CD4-positive, alpha-beta T cell treated with Interleukin-10 for 1 hour (primary cell): Measurements from ENCODE around the gene SLC25A51.
A peak's percentile ranks its signal among the peaks of the same experiment; 100 is the strongest.
"Not testable (repeated sequence)": the region's sequence is repeated elsewhere in the genome, so short reads cannot be mapped to it uniquely, and the experiment has no call there.

Source experiments
- DNase-seq: peaks from one replicate; pipeline ENCODE4 v3.0.0-alpha.2; 2020

The SLC25A51 gene

GRCh38 chr9:37919246-37919955, 15.5 kb upstream of the SLC25A51 start:
- DNase-seq = no peak

- no peak for DNase-seq
These were observed 14.8 kb upstream of the SLC25A51 start for GRCh38 chr9:37918665-37919170.

- DNase-seq = no peak
These were observed 14.1 kb upstream of the SLC25A51 start for GRCh38 chr9:37917801-37918664.

- no peak for DNase-seq
These were observed 13.4 kb upstream of the SLC25A51 start for GRCh38 chr9:37917313-37917731.

GRCh38 chr9:37916471-37917312, 12.8 kb upstream of the SLC25A51 start:
- no peak for DNase-seq

- DNase-seq = no peak
These were observed 12.1 kb upstream of the SLC25A51 start for GRCh38 chr9:37915911-37916470.

GRCh38 chr9:37914701-37915358, 10.9 kb upstream of the SLC25A51 start:
- DNase-seq = no peak

GRCh38 chr9:37914154-37914551, 10.2 kb upstream of the SLC25A51 start:
- no peak for DNase-seq

GRCh38 chr9:37913480-37914153, 9.7 kb upstream of the SLC25A51 start:
- DNase-seq = peak; percentile 83

GRCh38 chr9:37911271-37911681, 7.3 kb upstream of the SLC25A51 start:
- no peak for DNase-seq

GRCh38 chr9:37910271-37910670, 6.3 kb upstream of the SLC25A51 start:
- DNase-seq = no peak

- not testable (repeated sequence) for DNase-seq
These were observed 5.9 kb upstream of the SLC25A51 start for GRCh38 chr9:37909836-37910235.

- DNase-seq = no peak
These were observed 5.4 kb upstream of the SLC25A51 start for GRCh38 chr9:37909326-37909725.

- DNase-seq = peak; percentile 5
These were observed 4.8 kb upstream of the SLC25A51 start for GRCh38 chr9:37908698-37909186.

GRCh38 chr9:37908283-37908682, 4.4 kb upstream of the SLC25A51 start:
- no peak for DNase-seq

GRCh38 chr9:37906312-37907239, 2.6 kb upstream of the SLC25A51 start:
- no peak for DNase-seq

GRCh38 chr9:37905776-37906175, 1.8 kb upstream of the SLC25A51 start:
- no peak for DNase-seq

GRCh38 chr9:37905131-37905505, 1.2 kb upstream of the SLC25A51 start:
- DNase-seq = no peak

GRCh38 chr9:37904445-37905130, 661 bp upstream of the SLC25A51 start:
- no peak for DNase-seq
